NCI-H128 (cell line): ENCODE results near the gene METTL18.
A peak's percentile ranks its signal among the peaks of the same experiment; 100 is the strongest.
"Not testable (repeated sequence)": the region's sequence is repeated elsewhere in the genome, so short reads cannot be mapped to it uniquely, and the experiment has no call there.

Experiments
- DNase-seq: peaks from one replicate; lab custom pipeline; 2025; ENCODE audit not compliant: unreplicated experiment; lab: John Stamatoyannopoulos, UW

METTL18 gene

DNA sequence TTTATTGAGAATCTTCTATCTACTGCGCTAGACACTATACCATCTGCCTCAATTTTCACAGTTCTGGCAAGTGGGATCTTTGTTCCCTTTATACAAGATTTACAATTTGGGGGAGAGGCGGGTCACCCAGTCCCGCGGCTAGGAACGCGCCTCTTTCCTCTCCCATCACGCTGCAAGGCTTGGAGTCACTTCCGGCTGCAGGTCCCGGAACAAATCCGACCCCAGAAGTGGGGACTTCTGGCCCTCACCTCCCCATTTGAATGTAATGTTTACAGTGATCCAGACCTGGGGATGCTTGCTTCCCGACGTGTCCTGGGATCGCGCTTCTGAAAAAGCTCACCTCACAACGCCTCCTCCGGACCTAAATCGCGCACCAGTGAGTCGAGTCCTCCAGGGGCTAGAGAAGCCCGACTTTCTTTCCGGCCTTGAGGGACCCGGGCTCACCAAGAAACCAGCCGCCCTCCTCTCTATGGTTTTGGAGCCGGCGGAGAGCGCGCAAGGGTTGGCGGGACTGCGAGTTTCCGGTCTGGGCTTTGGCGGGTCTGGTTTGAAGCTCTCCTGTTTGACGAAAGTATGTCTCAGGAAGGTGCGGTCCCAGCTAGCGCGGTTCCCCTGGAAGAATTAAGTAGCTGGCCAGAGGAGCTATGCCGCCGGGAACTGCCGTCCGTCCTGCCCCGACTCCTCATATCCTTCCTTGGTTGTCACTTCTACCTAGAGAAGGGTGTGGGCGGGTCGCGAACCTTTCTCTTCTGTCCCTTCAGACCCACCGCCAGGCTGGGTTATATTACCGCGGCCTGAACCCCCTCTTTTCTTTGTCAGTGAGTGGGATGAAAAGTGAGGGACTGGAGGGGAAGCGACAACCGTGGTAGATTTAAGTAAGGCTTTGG is at the start of gene METTL18:
Gene METTL18 (minus strand): TSS at position 378 of the 887 bp plus-strand sequence. CDS start 1,212 bp downstream, outside the sequence.
- peak; percentile 97 for DNase-seq

GRCh38 chr1:169838942-169839341 is 44.2 kb upstream of the METTL18 start:
- no peak for DNase-seq

DNA sequence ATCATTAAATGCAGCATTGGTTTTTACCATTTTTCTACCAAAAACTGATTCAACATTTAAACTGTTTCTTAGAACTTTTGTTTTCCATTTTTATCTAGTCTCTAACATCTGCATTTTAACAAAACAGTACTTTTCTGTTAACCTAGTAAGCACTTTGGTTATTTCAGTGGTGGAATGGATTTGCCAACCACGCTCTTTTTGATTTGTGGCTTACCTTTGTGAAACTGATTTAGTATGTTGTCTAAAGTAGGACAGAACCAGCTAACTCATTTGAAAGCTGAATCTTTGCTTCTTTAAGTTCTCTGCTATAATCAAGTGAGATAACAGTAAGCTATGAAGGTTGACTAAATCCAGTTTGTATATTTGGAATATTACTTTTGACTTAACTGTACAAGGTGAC is 41.5 kb upstream of the METTL18 start:
- no peak for DNase-seq

GRCh38 chr1:169835647-169836046 is 40.9 kb upstream of the METTL18 start:
- DNase-seq, result no peak

DNA sequence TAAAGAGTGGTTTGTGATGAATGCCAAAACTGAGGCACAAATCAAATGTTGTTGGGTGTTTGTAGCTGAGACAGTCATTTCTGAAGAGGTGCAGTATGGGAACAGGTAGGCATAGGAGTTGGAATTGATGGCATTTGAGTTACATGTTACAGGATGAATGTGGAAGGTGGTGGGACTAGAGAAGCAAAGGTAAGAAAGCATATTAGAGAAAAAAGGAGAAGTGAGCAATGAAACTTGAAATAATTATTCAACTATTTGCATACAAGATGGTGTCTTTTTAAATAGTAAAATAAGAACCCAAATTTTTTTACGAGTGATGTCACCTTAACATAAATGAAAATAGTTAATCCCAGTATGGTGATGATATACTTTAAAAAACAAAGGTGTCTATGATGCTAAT is 40.2 kb upstream of the METTL18 start:
- no peak for DNase-seq

GRCh38 chr1:169833179-169833901 is 38.6 kb upstream of the METTL18 start:
- DNase-seq, result no peak

DNA sequence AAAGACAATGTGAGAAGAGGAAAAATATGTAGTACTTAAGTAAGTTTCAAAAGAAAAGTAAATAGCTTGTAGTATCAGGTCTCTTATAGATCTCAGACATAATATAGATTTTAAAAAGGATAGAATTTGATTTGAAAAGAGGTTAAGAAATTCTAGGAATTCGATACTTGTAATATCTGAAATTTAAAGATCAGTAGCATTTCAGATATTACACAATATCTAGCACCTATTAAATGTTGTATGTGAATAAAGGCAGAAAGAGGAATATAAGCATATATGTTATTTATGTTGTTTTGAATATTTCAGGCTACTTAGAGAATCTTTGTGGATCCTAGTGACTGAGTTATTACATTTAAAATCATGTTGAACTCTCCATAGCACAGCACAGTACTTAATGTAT is 35.0 kb upstream of the METTL18 start:
- DNase-seq, result no peak

- no peak for DNase-seq
Observed at GRCh38 chr1:169824153-169824552, 29.4 kb upstream of the METTL18 start.

GRCh38 chr1:169821500-169821899 is 26.8 kb upstream of the METTL18 start:
- DNase-seq, result no peak

GRCh38 chr1:169816617-169817016 is 21.9 kb upstream of the METTL18 start:
- no peak for DNase-seq

DNA sequence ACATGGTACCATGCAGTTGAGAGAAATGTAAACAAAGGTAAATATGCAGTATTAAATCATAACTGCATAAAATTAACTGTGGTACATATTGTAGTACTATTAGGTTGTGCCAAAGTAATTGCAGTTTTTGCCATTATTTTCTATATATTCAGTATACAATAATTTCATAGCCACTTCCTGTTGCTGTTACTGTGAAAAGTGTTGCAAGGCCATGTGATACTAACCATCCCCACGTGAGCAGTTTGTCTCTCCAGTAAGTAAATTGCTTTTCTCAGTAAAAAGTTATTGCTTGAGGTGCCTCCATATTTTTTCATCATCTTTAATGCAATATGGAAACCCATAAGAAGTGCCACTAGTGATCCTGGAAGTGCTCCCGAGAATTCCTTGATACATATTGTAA is 19.6 kb upstream of the METTL18 start:
- no peak for DNase-seq

- no peak for DNase-seq
Observed at GRCh38 chr1:169812131-169812530, 17.4 kb upstream of the METTL18 start.

- not testable (repeated sequence) for DNase-seq
Observed at GRCh38 chr1:169811418-169812035, 16.8 kb upstream of the METTL18 start.

DNA sequence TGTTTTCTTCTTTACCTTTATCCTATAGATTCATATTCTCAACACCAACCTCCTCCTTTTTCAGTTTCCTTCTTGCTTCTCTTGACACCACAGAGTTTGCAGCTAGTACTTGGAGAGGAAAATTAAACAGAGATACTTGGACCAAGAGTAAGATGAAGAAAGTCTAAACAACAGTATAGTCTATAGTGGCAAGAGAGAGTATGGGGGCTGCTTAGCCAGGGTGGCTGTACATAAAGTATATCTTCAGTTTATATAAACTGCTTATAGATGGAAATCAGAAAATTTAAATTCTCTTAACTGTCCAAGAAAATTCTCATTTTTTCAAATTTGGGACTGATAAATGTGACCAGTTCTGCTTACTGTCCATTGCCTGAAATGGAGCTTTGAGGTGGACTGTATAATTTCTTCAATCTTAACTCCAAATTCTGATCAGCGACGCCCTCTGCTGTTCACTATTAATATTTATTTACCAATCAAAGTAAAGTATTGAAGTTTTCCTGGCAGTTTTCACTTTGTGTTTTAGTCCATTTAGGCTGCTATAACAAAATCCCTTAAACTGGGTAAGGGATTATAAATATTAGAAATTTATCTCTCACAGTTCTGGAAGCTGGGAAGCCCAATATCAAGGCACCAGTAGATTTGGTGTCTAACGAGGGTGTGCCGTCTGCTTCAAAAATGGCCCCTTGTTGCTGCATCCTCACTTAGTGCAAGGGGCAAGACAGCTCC is 14.8 kb upstream of the METTL18 start:
- DNase-seq, result no peak

DNA sequence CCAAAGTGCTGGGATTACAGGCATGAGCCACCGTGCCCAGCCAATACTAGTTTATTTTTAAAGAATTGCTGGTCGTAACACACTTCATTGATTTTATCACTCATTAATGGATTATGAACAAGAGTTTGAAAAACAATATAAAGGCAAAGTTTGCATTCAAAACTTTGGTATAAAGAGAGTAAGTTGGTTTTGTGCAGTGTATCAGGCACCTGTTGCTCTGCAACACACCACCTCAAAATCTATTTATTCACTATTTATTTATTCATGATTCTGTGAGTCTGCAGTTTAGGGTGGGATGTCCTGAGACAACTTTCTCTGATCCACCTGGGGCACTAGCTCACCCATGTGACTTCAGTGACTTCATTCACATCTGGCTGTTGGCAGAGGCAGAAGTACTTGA is 10.2 kb upstream of the METTL18 start:
- no peak for DNase-seq

- DNase-seq, result no peak
Observed at GRCh38 chr1:169802888-169803287, 8.2 kb upstream of the METTL18 start.

DNA sequence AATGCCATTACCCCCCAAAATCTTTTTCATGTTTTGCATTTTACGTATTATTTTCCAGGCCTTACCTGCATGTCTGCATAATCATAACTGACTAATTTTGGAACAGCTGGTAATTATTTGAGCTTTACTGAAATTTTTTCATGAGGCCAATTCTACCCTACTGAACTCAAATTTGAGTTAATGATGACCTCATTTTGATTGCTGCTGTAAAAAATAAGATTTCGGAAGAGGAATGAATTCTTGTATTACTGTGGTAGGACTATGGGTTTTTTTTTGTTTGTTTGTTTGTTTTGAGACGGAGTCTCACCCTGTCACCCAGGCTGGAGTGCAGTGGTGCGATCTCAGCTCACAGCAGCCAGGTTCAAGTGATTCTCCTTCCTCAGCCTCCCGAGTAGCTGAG is 2.6 kb upstream of the METTL18 start:
- no peak for DNase-seq

DNA sequence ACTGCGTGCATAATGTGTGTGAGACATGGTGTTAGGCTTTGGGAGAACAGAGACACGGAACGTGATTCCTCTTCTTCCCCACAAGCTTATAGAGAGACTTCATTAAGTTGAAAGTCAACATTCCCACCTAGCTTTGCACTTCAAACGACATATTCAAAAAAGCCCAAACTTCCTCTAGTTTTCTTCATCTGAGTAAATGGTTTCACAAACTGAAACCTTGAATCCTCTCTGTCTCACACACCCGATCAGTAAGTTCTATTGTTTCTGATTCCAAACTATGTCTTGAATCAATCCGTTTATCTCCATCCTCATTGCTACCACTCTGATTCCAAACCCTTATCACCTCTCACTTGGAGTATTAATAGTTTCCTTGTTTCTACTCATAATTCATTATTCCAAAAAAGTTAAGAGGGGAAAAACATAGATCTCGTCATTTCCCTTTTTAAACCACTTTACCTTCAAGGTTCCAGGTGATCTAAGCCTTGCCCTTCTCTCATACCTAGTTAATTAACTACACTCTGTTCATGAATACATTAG is 1.6 kb upstream of the METTL18 start:
- no peak for DNase-seq

GRCh38 chr1:169795687-169796086 is 980 bp upstream of the METTL18 start:
- DNase-seq, result no peak

GRCh38 chr1:169793730-169794129 is 977 bp downstream of the METTL18 start:
- no peak for DNase-seq

GRCh38 chr1:169788402-169788801 is 6.3 kb downstream of the METTL18 start:
- no peak for DNase-seq
